ENCODE measurements around the gene VRK3.
"Not testable (repeated sequence)": the region's sequence is repeated elsewhere in the genome, so short reads cannot be mapped to it uniquely, and the experiment has no call there.

The VRK3 gene

DNA sequence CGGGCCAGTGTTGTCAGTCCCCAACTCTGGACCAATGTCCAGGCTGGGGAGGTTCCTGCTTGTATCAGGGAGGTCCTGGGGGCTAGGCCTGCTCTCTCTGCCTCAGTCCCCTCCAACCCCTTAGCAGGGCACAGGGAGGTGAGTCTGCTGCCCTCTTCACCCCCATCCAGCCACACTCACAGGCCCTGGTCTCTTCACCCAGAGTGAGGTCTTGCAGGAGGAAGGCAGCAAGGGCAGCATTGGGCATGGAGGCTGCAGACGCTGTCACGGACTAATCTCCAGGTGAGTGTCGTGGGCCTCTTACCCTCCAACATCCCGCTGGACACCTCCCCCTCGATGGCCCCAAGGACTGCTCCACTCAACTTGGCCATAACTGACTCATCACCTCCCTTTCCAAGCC lies 52.3 kb downstream of the VRK3 start:
- no peak for TF ChIP-seq POLR2A (IDR thresholded peaks at IDR 0.05; ENCODE audit: low read depth, low read length)
- FAIRE-seq (no peak), DNase-seq (ENCODE audit: insufficient read length, low spot score) (no peak)

DNA sequence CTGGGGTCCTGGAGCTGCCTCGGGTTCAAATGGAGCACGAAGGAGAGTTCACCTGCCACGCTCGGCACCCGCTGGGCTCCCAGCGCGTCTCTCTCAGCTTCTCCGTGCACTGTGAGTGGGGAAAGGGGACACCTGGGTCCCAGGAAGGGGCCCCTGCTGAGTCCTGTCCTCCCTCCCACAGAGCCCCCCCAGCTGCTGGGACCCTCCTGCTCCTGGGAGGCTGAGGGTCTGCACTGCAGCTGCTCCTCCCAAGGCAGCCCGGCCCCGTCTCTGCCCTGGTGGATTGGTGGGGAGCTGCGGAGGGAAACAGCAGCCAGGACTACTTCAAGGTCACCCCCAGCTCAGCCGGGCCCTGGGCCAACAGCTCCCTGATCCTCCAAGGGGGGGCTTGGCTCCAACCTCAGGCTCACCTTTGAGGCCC lies 53.2 kb downstream of the VRK3 start:
- DNase-seq (ENCODE audit: insufficient read length, low spot score) = no peak
- no peak for TF ChIP-seq POLR2A (IDR thresholded peaks at IDR 0.05; ENCODE audit: low read depth, low read length)
- no peak for FAIRE-seq

DNA sequence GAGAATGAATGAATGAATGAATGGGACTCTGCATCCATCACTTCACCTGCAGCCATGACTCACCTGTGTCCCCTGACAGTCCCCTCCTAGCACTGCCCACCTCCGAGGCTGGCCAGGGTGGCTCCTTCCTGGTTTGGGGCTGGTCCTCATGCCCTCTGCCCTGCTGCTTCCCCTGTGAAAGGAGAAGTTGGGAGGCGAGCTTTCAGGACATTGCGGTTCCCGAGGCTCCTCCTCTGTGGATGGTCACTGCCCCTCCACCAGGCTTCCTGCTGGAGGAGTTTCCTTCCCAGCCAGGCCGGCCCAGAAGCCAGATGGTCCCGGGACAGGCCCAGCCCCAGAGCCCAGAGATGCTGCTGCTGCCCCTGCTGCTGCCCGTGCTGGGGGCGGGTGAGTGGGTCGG lies 55.8 kb downstream of the VRK3 start:
- FAIRE-seq; DNase-seq (ENCODE audit: insufficient read length, low spot score): not testable (repeated sequence)

DNA sequence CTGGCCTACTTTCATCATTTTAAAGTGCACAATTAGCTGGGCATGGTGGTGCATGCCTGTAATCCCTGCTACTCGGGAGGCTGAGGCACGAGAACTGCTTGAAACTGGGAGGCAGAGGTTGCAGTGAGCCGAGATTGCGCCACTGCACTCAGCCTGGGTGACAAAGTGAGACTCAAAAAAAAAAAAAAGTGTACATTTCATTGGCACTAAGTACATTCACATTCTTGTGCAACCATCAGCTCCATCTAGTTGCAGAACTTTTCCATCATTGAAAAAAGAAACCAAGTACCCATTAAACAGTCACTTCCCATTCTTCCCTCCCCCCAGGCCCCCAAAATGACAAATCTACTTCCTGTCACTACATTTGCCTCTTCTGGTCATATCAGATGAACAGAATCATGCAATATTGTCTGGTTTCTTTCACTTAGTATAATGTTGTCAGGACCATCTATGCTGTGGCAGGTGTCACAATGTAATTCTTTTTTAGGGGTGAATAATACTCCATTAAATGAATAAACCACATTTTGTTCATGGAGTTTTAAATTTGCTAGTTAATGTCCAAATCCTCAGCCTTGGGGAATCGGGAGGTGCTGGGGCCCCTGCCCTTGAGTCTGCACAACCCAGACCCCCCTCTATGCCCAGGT lies 56.8 kb downstream of the VRK3 start:
- FAIRE-seq = no peak
- no peak for TF ChIP-seq POLR2A (IDR thresholded peaks at IDR 0.05; ENCODE audit: low read depth, low read length)
- DNase-seq (ENCODE audit: insufficient read length, low spot score) = no peak

- not testable (repeated sequence) for FAIRE-seq; DNase-seq (ENCODE audit: insufficient read length, low spot score)
Measured at GRCh38 chr19:49960980-49961379, 64.2 kb downstream of the VRK3 start, which contains the start of gene SIGLEC11. Gene SIGLEC11 (minus strand): TSS chr19:49961172. CDS start chr19:49961081, 91 bp downstream.

DNA sequence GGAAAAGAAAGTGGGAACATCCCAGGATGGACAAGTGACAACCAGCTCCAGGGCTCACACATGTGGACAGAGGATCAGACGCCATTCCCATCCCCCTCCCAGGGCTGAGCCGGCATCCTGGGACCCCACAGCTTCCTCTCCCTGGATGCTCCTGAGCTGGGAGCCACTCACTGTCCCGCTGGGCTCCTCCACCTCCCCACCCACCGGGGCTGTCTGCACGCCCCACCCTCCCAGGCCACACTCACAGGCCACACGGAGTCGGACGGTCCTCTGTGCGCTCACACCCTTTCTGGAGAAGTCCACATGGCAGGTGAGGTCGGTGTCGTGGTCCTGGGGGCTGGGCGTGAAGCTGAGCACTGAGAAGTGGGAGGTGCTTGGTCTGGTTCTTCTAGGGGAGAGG lies 65.3 kb downstream of the VRK3 start:
- DNase-seq (ENCODE audit: insufficient read length, low spot score); FAIRE-seq: not testable (repeated sequence)

DNA sequence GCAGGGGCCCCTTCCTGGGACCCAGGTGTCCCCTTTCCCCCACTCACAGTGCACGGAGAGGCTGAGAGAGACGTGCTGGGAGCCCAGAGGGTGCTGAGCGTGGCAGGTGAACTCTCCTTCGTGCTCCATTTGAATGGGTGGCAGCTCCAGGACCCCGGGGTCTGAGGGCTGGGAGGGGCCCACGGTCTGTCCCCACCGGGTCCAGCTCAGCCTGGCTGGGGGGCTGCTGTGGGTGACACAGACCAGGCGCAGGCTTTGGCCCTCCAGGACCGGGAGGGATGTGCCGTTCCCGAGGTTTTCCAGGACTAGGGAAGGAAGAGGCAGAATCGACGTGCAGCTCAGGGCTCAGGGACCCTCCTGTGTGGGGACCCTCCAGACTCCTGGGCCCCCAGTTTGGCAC lies 66.6 kb downstream of the VRK3 start:
- not testable (repeated sequence) for DNase-seq (ENCODE audit: insufficient read length, low spot score); FAIRE-seq

GRCh38 chr19:49958144-49958543 lies 67.0 kb downstream of the VRK3 start:
- FAIRE-seq; DNase-seq (ENCODE audit: insufficient read length, low spot score): not testable (repeated sequence)

GRCh38 chr19:49957262-49957915 lies 67.8 kb downstream of the VRK3 start:
- DNase-seq (ENCODE audit: insufficient read length, low spot score) = no peak
- TF ChIP-seq POLR2A (IDR thresholded peaks at IDR 0.05; ENCODE audit: low read depth, low read length) = no peak
- FAIRE-seq = no peak

DNA sequence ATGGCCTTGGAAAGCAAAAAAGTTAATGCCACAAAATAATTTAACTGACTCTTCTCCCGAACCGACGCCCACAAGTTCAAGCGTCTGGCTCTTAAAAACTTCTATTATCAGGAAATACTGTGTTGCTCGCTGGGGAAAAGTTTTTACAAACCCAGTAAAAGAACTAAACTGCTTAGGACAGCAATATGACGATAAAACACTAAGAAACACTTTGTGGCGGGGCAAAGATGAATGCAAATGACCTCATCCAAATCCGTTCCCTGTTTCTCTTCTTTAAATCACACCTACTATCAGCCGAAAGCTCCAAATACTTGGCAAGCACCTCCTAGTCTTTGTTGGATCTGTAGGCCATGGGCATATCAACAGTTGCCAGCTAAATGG lies 69.1 kb downstream of the VRK3 start:
- FAIRE-seq = no peak
- TF ChIP-seq POLR2A (IDR thresholded peaks at IDR 0.05; ENCODE audit: low read depth, low read length) = no peak
- DNase-seq (ENCODE audit: insufficient read length, low spot score) = no peak

- TF ChIP-seq POLR2A (IDR thresholded peaks at IDR 0.05; ENCODE audit: low read depth, low read length) = no peak
Measured at GRCh38 chr19:49954933-49955332, 70.2 kb downstream of the VRK3 start.

GRCh38 chr19:49954092-49954829 lies 70.9 kb downstream of the VRK3 start:
- FAIRE-seq = no peak
- TF ChIP-seq POLR2A (IDR thresholded peaks at IDR 0.05; ENCODE audit: low read depth, low read length) = no peak
- DNase-seq (ENCODE audit: insufficient read length, low spot score) = no peak

More at GRCh38 chr19:49954933-49955332, 70.2 kb downstream of the VRK3 start:
- FAIRE-seq = no peak
- DNase-seq (ENCODE audit: insufficient read length, low spot score) = no peak

DNA sequence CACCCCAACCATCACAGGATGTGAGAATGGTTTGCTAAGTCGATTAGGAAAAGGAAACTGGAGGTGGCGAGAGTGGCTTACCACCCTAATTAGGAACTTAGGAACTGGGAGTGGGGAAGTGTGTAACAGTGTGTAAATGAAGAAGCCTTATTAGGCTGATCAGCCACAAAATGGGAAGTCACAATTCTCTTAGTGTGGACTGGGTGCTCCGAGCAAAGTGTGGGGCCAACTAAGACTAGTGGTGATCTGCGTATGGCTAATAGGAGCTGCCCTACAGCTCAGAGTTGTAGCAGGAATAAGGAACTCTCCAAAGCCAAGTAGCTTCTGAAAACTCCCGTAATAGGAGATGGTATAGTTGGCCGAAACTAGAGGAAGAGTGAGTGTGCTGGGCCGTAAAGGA lies 71.8 kb downstream of the VRK3 start:
- no peak for DNase-seq (ENCODE audit: insufficient read length, low spot score)
- no peak for TF ChIP-seq POLR2A (IDR thresholded peaks at IDR 0.05; ENCODE audit: low read depth, low read length)
- no peak for FAIRE-seq

- TF ChIP-seq POLR2A (IDR thresholded peaks at IDR 0.05; ENCODE audit: low read depth, low read length) = no peak
- no peak for DNase-seq (ENCODE audit: insufficient read length, low spot score)
- FAIRE-seq = no peak
Measured at GRCh38 chr19:49952906-49953305, 72.3 kb downstream of the VRK3 start.

DNA sequence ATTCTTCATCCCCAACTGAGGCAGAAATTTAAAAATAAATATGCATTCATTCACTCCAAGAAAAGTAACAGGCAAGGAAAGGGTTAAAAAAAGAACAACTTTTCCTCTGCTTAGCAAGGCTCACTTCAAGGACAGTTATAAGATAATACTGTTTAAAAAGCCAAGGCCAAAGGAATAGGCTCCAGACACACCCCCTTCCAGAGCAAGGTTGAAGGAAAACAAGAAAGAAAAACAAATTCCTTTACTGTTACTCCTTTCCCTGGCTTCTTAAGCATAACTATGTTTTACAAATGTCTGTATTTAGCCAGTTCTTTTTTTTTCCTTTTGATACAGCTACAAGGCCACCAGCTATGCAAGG lies 72.7 kb downstream of the VRK3 start:
- DNase-seq (ENCODE audit: insufficient read length, low spot score) = no peak
- FAIRE-seq = no peak
- TF ChIP-seq POLR2A (IDR thresholded peaks at IDR 0.05; ENCODE audit: low read depth, low read length) = no peak

Measured in H54 (cell line).